Calu3 (cell line): Measurements from ENCODE around the gene RNPEP. TPM values are rescaled to one million over a fixed set of nuclear protein-coding genes. Genes with fewer than 3 reads are reported as not detected.
"Not testable (repeated sequence)": the region's sequence is repeated elsewhere in the genome, so short reads cannot be mapped to it uniquely, and the experiment has no call there.

ENCODE experiments used
- BruUV-seq: library from RNA; stranded (reverse); fragments of 400-500 nt; replicated peaks from 2 replicates; lab custom pipeline; 2021; lab: Mats Ljungman, UMichigan
- CTCF ChIA-PET: fragments of 300-600 bp; sonication (Branson Sonifier 250); formaldehyde crosslinking; loops from one replicate; lab custom pipeline; 2022; ENCODE audit warnings: antibody characterized with exemption; lab: Charles Lee
- DNase-seq: peaks from one replicate; pipeline ENCODE4 v3.0.0; 2022
- H3K27ac Mint-ChIP-seq: one replicate; pipeline ENCODE4 v1.8.0; 2022; ENCODE audit warnings: mixed read lengths; ENCODE audit not compliant: unreplicated experiment
- H3K27me3 Mint-ChIP-seq: one replicate; pipeline ENCODE4 v1.8.0; 2022; ENCODE audit warnings: mixed read lengths; ENCODE audit not compliant: unreplicated experiment
- H3K36me3 Mint-ChIP-seq: one replicate; pipeline ENCODE4 v1.8.0; 2022; ENCODE audit warnings: mild to moderate bottlenecking, moderate library complexity, mixed read lengths; ENCODE audit not compliant: insufficient read depth, unreplicated experiment
- H3K4me1 Mint-ChIP-seq: one replicate; pipeline ENCODE4 v1.8.0; 2022; ENCODE audit warnings: mild to moderate bottlenecking, low read depth, mixed read lengths; ENCODE audit not compliant: unreplicated experiment
- H3K4me3 Mint-ChIP-seq: one replicate; pipeline ENCODE4 v1.8.0; 2022; ENCODE audit warnings: mild to moderate bottlenecking, low read depth, moderate library complexity, mixed read lengths; ENCODE audit not compliant: unreplicated experiment
- H3K9me3 Mint-ChIP-seq: one replicate; pipeline ENCODE4 v1.8.0; 2022; ENCODE audit warnings: low read depth, mixed read lengths; ENCODE audit not compliant: unreplicated experiment
- intact Hi-C: fragments of 100-400 bp; cut with micrococcal nuclease; formaldehyde crosslinking; loops from one replicate; pipeline ENCODE4 v1.10.0; 2022; ENCODE audit not compliant: unreplicated experiment
- total RNA-seq: library from RNA; stranded (reverse); gene quantifications from 2 replicates; pipeline ENCODE4 v1.2.3, GENCODE V29; 2022
- TF ChIP-seq, protein P1 (sequence below): fragments of 200-600 bp; IDR thresholded peaks from one replicate; pipeline ENCODE4 v1.8.0; 2022; ENCODE audit warnings: antibody characterized with exemption; ENCODE audit not compliant: unreplicated experiment

RNPEP gene
- total RNA-seq, 1 experiment from 2014 or later, result 91.6 TPM

DNA sequence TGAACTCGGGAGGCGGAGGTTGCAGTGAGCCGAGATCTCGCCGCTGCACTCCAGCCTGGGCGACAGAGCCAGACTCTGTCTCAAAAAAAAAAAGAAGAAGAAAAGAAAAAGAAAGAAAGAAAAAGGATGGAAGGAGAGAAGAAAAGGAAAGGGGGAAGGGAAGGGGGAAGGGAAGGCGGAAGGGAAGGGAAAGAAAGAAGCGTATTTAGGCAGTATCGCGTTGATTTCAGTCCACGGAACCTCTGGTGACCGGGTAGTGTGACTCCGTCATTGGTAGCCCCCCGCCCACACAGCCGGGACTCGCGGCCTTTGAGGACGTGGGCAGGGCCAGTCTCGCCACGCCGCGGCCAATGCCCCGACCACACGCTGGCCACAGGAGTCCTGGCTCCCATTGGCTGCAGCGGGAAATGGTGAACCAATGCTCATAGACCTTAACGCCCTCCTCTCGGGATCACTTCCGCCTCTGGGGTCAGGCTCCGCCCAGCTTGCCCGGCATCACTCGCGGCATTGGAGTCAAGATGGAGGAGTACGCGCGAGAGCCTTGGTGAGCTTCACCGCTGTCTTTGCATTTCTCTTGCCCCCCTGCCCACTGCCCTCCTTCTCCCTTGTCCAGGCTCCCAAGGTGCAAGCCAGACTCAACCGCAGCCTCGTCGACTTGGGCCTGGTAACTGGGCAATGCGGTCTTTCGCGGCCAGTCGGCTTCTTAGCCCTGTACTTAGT is 27.3 kb upstream of the RNPEP start, which contains the start of gene TIMM17A:
Gene TIMM17A, plus strand, starts transcription at position 495 of the 720 bp plus-strand sequence. Its CDS starts 24 bp downstream, at position 519.
- no TSS peak for BruUV-seq

DNA sequence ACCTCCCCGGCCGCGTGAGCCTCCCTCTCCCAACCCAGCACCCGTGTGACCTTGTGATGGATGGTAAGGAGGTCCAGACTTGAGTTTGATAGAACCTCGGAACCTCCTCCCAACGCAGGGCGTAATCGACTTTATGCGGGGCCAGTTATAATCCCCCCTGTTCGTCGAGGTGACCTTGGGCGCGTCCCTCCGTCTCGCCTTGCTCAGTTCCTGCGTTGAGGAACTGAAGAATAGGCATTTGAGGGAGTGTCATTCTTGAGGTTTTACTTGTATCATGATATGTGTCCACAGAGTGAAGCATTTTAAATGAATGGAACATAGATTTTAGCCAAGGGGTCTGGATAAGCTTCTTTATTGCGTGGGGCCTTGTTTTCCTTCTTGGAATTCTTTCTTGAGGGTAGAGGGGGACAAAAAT is 26.7 kb upstream of the RNPEP start:
- peaks cover 8% of the 10 kb centered on the region for H3K4me1 Mint-ChIP-seq
- peaks cover 66% of the 10 kb centered on the region for H3K36me3 Mint-ChIP-seq
- TF ChIP-seq, protein P1, sequence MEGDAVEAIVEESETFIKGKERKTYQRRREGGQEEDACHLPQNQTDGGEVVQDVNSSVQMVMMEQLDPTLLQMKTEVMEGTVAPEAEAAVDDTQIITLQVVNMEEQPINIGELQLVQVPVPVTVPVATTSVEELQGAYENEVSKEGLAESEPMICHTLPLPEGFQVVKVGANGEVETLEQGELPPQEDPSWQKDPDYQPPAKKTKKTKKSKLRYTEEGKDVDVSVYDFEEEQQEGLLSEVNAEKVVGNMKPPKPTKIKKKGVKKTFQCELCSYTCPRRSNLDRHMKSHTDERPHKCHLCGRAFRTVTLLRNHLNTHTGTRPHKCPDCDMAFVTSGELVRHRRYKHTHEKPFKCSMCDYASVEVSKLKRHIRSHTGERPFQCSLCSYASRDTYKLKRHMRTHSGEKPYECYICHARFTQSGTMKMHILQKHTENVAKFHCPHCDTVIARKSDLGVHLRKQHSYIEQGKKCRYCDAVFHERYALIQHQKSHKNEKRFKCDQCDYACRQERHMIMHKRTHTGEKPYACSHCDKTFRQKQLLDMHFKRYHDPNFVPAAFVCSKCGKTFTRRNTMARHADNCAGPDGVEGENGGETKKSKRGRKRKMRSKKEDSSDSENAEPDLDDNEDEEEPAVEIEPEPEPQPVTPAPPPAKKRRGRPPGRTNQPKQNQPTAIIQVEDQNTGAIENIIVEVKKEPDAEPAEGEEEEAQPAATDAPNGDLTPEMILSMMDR, result no peak
- no peaks in the 10 kb centered on the region for H3K27me3 Mint-ChIP-seq
- no TSS peak for BruUV-seq
- H3K27ac Mint-ChIP-seq, result peak overlapping the region; percentile 92
- no peaks in the 10 kb centered on the region for H3K9me3 Mint-ChIP-seq
- CTCF ChIA-PET, result interaction anchor here (0.5 to 1.0 kb wide), 4 partner anchors 9 to 60 kb away, joined by 3 to 4 read pairs (median 3); partner anchors contain the start of gene LMOD1
- DNase-seq, result no peak
- intact Hi-C loops, result no loop called here
- peak overlapping the region; percentile 99 for H3K4me3 Mint-ChIP-seq

More for the DNA sequence above, 27.3 kb upstream of the RNPEP start, which contains the start of gene TIMM17A:
- TF ChIP-seq, protein P1, result no peak
- intact Hi-C loops, result no loop called here
- Mint-ChIP-seq H3K9me3 (no peaks in the 10 kb centered on the region), H3K4me1 (peaks cover 8% of the 10 kb centered on the region), H3K27ac (peak within 1 kb of the TSS; percentile 92), H3K36me3 (peaks cover 61% of the 10 kb centered on the region), H3K4me3 (peak within 1 kb of the TSS; percentile 99), H3K27me3 (no peaks in the 10 kb centered on the region)
- CTCF ChIA-PET, result interaction anchor here (0.5 to 1.0 kb wide), 5 partner anchors 9 to 59 kb away, joined by 3 to 6 read pairs (median 3); partner anchors contain the start of gene LMOD1
- DNase-seq, result peak; percentile 98

DNA sequence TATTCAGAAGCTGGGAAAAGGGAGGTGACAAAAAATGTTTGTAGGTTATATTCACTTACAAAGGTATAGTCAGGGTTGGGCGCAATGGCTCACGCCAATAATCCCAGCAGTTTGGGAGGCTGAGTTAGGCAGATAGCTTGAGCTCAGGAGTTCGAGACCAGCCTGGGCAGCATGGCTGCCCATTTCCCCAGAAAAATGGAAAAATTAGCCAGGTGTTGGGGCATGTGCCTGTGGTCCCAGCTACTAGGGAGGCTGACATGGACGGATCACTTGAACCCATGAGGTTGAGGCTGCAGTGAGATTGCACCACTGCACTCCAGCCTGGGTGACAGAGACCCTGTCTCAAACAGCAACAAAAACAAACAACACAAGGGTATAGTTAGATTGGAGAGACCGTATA is 24.1 kb upstream of the RNPEP start:
- TF ChIP-seq, protein P1, result no peak
- no peak for DNase-seq
- CTCF ChIA-PET, result interaction anchor here (0.7 kb wide), 1 partner anchor 277 kb away, joined by 5 read pairs; no protein-coding TSS in a partner anchor
- BruUV-seq, result no TSS peak
- Mint-ChIP-seq H3K27ac (no peak overlapping the region), H3K27me3 (no peaks in the 10 kb centered on the region), H3K4me3 (no peak overlapping the region), H3K9me3 (no peaks in the 10 kb centered on the region), H3K4me1 (peaks cover 8% of the 10 kb centered on the region), H3K36me3 (peaks cover 93% of the 10 kb centered on the region)
- intact Hi-C loops, result no loop called here

DNA sequence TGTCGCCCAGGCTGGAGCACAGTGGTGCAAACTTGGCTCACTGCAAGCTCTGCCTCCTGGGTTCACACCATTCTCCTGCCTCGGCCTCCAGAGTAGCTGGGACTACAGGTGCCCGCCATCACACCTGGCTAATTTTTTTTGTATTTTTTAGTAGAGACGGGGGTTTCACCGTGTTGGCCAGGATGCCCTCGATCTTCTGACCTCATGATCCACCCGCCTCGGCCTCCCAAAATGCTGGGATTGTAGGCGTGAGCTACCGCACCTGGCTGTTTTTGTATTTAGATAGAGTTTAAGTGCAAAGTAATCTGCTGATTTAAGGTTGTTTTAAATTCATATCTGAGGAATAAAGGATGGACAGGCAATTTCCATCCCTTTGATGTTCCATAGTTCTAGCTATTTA is 20.1 kb upstream of the RNPEP start:
- DNase-seq, H3K4me1 Mint-ChIP-seq, H3K4me3 Mint-ChIP-seq, H3K9me3 Mint-ChIP-seq, BruUV-seq, H3K27ac Mint-ChIP-seq, H3K27me3 Mint-ChIP-seq, intact Hi-C loops: not testable (repeated sequence)
- CTCF ChIA-PET, result interaction anchor here (1.0 kb wide), 1 partner anchor 17 kb away, joined by 3 read pairs; no protein-coding TSS in a partner anchor
- H3K36me3 Mint-ChIP-seq, result peaks cover 89% of the 10 kb centered on the region
